Suprapubic skin (tissue), 4 donors: ENCODE data around the gene HCK.

Experiments used
- EP300 ChIP-seq: sonication (generic); formaldehyde crosslinking; IDR thresholded peaks from one replicate; pipeline ENCODE4 v1.6.1; 2017; ENCODE audit warnings: antibody characterized with exemption
- POLR2A ChIP-seq, 2 donors: fragments of 450-650 bp; IDR thresholded peaks; one replicate each; pipeline ENCODE4 v1.6.1; 2017; ENCODE audit warnings: antibody characterized with exemption in 2 of 2, mild to moderate bottlenecking in 2 of 2, moderate library complexity in 2 of 2
- POLR2AphosphoS5 ChIP-seq, 3 donors: sonication (generic); formaldehyde crosslinking; IDR thresholded peaks; one replicate each; pipeline ENCODE4 v1.6.1; 2017; ENCODE audit warnings: antibody characterized with exemption in 3 of 3
- TF ChIP-seq, protein P1 (sequence below), 2 donors: fragments of 200-600 bp in 1 of 2; fragments of 450-650 bp in 1 of 2; sonication (generic) in 1 of 2; IDR thresholded peaks; one replicate each; pipeline ENCODE4 v1.5.1; 2016 to 2019; ENCODE audit warnings: antibody characterized with exemption in 2 of 2, mild to moderate bottlenecking in 1 of 2, moderate library complexity in 1 of 2

DNA sequence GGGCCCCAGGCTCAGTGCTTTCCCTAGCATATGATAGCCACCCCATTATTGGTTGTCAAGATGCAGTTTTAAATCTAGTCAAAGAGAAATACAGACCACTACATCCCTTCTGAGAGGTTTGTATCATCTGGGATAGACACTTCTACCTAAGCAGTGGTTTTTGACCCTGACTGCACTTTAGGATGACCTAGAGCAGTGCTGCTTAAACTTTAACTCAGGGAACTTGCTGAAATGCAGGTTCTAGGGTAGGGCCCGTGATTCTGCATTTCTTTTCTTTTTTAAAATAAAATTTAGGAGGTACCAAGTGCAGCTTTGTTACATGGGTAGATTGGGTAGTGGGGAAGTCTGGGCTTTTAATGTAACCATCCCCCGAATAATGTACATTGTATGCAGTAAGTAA is 76.1 kb downstream of the HCK start:
- TF ChIP-seq, protein P1, sequence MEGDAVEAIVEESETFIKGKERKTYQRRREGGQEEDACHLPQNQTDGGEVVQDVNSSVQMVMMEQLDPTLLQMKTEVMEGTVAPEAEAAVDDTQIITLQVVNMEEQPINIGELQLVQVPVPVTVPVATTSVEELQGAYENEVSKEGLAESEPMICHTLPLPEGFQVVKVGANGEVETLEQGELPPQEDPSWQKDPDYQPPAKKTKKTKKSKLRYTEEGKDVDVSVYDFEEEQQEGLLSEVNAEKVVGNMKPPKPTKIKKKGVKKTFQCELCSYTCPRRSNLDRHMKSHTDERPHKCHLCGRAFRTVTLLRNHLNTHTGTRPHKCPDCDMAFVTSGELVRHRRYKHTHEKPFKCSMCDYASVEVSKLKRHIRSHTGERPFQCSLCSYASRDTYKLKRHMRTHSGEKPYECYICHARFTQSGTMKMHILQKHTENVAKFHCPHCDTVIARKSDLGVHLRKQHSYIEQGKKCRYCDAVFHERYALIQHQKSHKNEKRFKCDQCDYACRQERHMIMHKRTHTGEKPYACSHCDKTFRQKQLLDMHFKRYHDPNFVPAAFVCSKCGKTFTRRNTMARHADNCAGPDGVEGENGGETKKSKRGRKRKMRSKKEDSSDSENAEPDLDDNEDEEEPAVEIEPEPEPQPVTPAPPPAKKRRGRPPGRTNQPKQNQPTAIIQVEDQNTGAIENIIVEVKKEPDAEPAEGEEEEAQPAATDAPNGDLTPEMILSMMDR (IDR thresholded peaks at IDR 0.05) = no peak
- TF ChIP-seq POLR2AphosphoS5 (IDR thresholded peaks at IDR 0.05) = no peak
- no peak for TF ChIP-seq POLR2A (IDR thresholded peaks at IDR 0.05)
- TF ChIP-seq EP300 = no peak
